ENCODE data around the gene AP1M1.

AP1M1 gene

DNA sequence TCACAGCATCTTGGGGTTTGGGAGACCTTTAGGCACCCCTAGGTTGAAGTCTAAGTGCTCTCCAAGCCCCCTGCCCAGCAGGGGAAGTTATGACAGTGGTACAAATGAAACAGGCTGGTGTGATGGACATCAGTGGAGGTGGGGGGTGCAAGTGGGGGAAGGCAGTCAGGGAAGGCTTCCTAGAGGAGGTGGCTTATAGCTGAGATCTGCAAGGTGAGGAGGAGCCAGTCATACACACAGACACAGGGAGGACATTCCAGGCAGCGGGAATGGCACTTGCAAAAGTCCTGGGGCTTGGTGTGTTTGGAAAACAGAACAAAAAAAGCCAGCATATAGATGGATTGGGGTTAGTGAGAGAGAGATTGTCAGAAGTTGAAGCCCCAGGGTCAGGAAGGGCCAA, 42.6 kb upstream of the AP1M1 start:
- peaks cover 10% of the 10 kb centered on the region for H3K4me1 ChIP-seq (ENCODE audit: low read depth, poor library complexity, severe bottlenecking)
- H3K4me3 ChIP-seq (IDR thresholded peaks at IDR 0.05; ENCODE audit: insufficient read depth, low read depth, low read length): no peak overlapping the region
- H3K9ac ChIP-seq: no peak overlapping the region
- no peaks in the 10 kb centered on the region for H3K79me2 ChIP-seq (ENCODE audit: insufficient read depth, low read depth)
- no peak overlapping the region for H2AFZ ChIP-seq (ENCODE audit: low read depth)
- H4K20me1 ChIP-seq (ENCODE audit: insufficient read depth): no peaks in the 10 kb centered on the region
- no peak overlapping the region for H3K27ac ChIP-seq
- H3K27me3 ChIP-seq (ENCODE audit: insufficient read depth, low read depth): no peaks in the 10 kb centered on the region
- no peaks in the 10 kb centered on the region for H3K36me3 ChIP-seq (ENCODE audit: insufficient read depth)
- no peak overlapping the region for H3K4me2 ChIP-seq
- TF ChIP-seq, protein P1, sequence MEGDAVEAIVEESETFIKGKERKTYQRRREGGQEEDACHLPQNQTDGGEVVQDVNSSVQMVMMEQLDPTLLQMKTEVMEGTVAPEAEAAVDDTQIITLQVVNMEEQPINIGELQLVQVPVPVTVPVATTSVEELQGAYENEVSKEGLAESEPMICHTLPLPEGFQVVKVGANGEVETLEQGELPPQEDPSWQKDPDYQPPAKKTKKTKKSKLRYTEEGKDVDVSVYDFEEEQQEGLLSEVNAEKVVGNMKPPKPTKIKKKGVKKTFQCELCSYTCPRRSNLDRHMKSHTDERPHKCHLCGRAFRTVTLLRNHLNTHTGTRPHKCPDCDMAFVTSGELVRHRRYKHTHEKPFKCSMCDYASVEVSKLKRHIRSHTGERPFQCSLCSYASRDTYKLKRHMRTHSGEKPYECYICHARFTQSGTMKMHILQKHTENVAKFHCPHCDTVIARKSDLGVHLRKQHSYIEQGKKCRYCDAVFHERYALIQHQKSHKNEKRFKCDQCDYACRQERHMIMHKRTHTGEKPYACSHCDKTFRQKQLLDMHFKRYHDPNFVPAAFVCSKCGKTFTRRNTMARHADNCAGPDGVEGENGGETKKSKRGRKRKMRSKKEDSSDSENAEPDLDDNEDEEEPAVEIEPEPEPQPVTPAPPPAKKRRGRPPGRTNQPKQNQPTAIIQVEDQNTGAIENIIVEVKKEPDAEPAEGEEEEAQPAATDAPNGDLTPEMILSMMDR (conservative IDR thresholded peaks at IDR 0.05; ENCODE audit: low read depth, low read length): no peak

- Histone ChIP-seq H3K27ac (no peak overlapping the region), H4K20me1 (ENCODE audit: insufficient read depth) (no peaks in the 10 kb centered on the region), H3K79me2 (ENCODE audit: insufficient read depth, low read depth) (no peaks in the 10 kb centered on the region), H3K4me1 (ENCODE audit: low read depth, poor library complexity, severe bottlenecking) (peaks cover 10% of the 10 kb centered on the region), H3K4me2 (no peak overlapping the region), H3K27me3 (ENCODE audit: insufficient read depth, low read depth) (no peaks in the 10 kb centered on the region), H3K9ac (no peak overlapping the region), H2AFZ (ENCODE audit: low read depth) (no peak overlapping the region), H3K36me3 (ENCODE audit: insufficient read depth) (no peaks in the 10 kb centered on the region), H3K4me3 (IDR thresholded peaks at IDR 0.05; ENCODE audit: insufficient read depth, low read depth, low read length) (no peak overlapping the region)
- TF ChIP-seq, protein P1 (conservative IDR thresholded peaks at IDR 0.05; ENCODE audit: low read depth, low read length): no peak
Observed at GRCh38 chr19:16156904-16157303, 40.8 kb upstream of the AP1M1 start.

GRCh38 chr19:16157601-16158000, 40.1 kb upstream of the AP1M1 start:
- peaks cover 10% of the 10 kb centered on the region for H3K4me1 ChIP-seq (ENCODE audit: low read depth, poor library complexity, severe bottlenecking)
- no peak overlapping the region for H2AFZ ChIP-seq (ENCODE audit: low read depth)
- H3K9ac ChIP-seq: no peak overlapping the region
- no peaks in the 10 kb centered on the region for H4K20me1 ChIP-seq (ENCODE audit: insufficient read depth)
- no peak overlapping the region for H3K4me2 ChIP-seq
- no peak overlapping the region for H3K27ac ChIP-seq
- H3K27me3 ChIP-seq (ENCODE audit: insufficient read depth, low read depth): no peaks in the 10 kb centered on the region
- no peak overlapping the region for H3K4me3 ChIP-seq (IDR thresholded peaks at IDR 0.05; ENCODE audit: insufficient read depth, low read depth, low read length)
- TF ChIP-seq, protein P1 (conservative IDR thresholded peaks at IDR 0.05; ENCODE audit: low read depth, low read length): no peak
- H3K79me2 ChIP-seq (ENCODE audit: insufficient read depth, low read depth): no peaks in the 10 kb centered on the region
- no peaks in the 10 kb centered on the region for H3K36me3 ChIP-seq (ENCODE audit: insufficient read depth)

- Histone ChIP-seq H3K4me2 (no peak overlapping the region), H3K27ac (no peak overlapping the region), H3K79me2 (ENCODE audit: insufficient read depth, low read depth) (no peaks in the 10 kb centered on the region), H3K4me1 (ENCODE audit: low read depth, poor library complexity, severe bottlenecking) (peaks cover 10% of the 10 kb centered on the region), H3K36me3 (ENCODE audit: insufficient read depth) (no peaks in the 10 kb centered on the region), H3K4me3 (IDR thresholded peaks at IDR 0.05; ENCODE audit: insufficient read depth, low read depth, low read length) (no peak overlapping the region), H2AFZ (ENCODE audit: low read depth) (no peak overlapping the region), H4K20me1 (ENCODE audit: insufficient read depth) (no peaks in the 10 kb centered on the region), H3K27me3 (ENCODE audit: insufficient read depth, low read depth) (no peaks in the 10 kb centered on the region), H3K9ac (no peak overlapping the region)
- TF ChIP-seq, protein P1 (conservative IDR thresholded peaks at IDR 0.05; ENCODE audit: low read depth, low read length): no peak
Observed at GRCh38 chr19:16159655-16160054, 38.1 kb upstream of the AP1M1 start.

Measured in KMS-11 (cell line).